GM23248 (cell line): Measurements from ENCODE around the gene TBC1D14. TPM values are rescaled to one million over a fixed set of nuclear protein-coding genes. Genes with fewer than 3 reads are reported as not detected.
"Not testable (repeated sequence)": the region's sequence is repeated elsewhere in the genome, so short reads cannot be mapped to it uniquely, and the experiment has no call there.

Source experiments
- DNase-seq: peaks from one replicate; pipeline ENCODE4 v3.0.0-alpha.2; 2015
- H2AFZ ChIP-seq: fragments of 200-600 bp; sonication (generic); 2 replicates; pipeline ENCODE4 v1.6.1; 2016; ENCODE audit warnings: antibody characterized with exemption
- H3F3A ChIP-seq: fragments of 200-600 bp; sonication (generic); 2 replicates; pipeline ENCODE4 v1.6.1; 2016; ENCODE audit warnings: mild to moderate bottlenecking, antibody characterized with exemption, mixed run types; ENCODE audit not compliant: insufficient read depth
- H3K27ac ChIP-seq: fragments of 200-600 bp; sonication (generic); 2 replicates; pipeline ENCODE4 v1.5.1; 2016; ENCODE audit warnings: mild to moderate bottlenecking
- H3K27me3 ChIP-seq: fragments of 200-600 bp; sonication (generic); replicated peaks from 2 replicates; pipeline ENCODE4 v1.6.1; 2016; ENCODE audit warnings: mild to moderate bottlenecking; ENCODE audit not compliant: insufficient read depth
- H3K36me3 ChIP-seq: fragments of 200-600 bp; sonication (generic); 2 replicates; pipeline ENCODE4 v1.6.1; 2016; ENCODE audit warnings: low read depth, mild to moderate bottlenecking
- H3K4me1 ChIP-seq: fragments of 200-600 bp; sonication (generic); 2 replicates; pipeline ENCODE4 v1.6.1; 2016; ENCODE audit warnings: mild to moderate bottlenecking; ENCODE audit not compliant: insufficient read depth
- H3K4me2 ChIP-seq: fragments of 200-600 bp; sonication (generic); one replicate; pipeline ENCODE4 v1.6.1; 2016; ENCODE audit warnings: mild to moderate bottlenecking; ENCODE audit not compliant: unreplicated experiment
- H3K4me3 ChIP-seq: fragments of 200-600 bp; sonication (generic); 2 replicates; pipeline ENCODE4 v1.5.1; 2016; ENCODE audit warnings: mild to moderate bottlenecking
- H3K79me2 ChIP-seq: fragments of 200-600 bp; sonication (generic); 2 replicates; pipeline ENCODE4 v1.6.1; 2016; ENCODE audit warnings: mild to moderate bottlenecking; ENCODE audit not compliant: insufficient read depth
- H3K9ac ChIP-seq: fragments of 200-600 bp; sonication (generic); 2 replicates; pipeline ENCODE4 v1.6.1; 2016; ENCODE audit warnings: mild to moderate bottlenecking
- H3K9me2 ChIP-seq: fragments of 200-600 bp; sonication (generic); 2 replicates; pipeline ENCODE4 v1.6.1; 2016; ENCODE audit warnings: mixed run types, mild to moderate bottlenecking, moderate library complexity; ENCODE audit not compliant: insufficient read depth
- H3K9me3 ChIP-seq: fragments of 200-600 bp; sonication (generic); one replicate; pipeline ENCODE4 v1.6.1; 2017; ENCODE audit warnings: low read depth
- H4K20me1 ChIP-seq: fragments of 200-600 bp; sonication (generic); 2 replicates; pipeline ENCODE4 v1.6.0; 2016; ENCODE audit not compliant: insufficient read depth
- EZH2 ChIP-seq: fragments of 200-600 bp; sonication (generic); IDR thresholded peaks from 2 replicates; pipeline ENCODE4 v1.6.1; 2018; ENCODE audit warnings: antibody characterized with exemption, mild to moderate bottlenecking; ENCODE audit not compliant: insufficient read depth, poor library complexity, severe bottlenecking
- EZH2phosphoT487 ChIP-seq: fragments of 200-600 bp; sonication (generic); IDR thresholded peaks from 2 replicates; pipeline ENCODE4 v1.6.1; 2018; ENCODE audit warnings: antibody characterized with exemption, moderate library complexity, mild to moderate bottlenecking, low read depth; ENCODE audit not compliant: insufficient read depth
- WGBS, 2 experiments: methylation state at CpG; one replicate each; pipeline ENCODE4 v1.1.6; 2015 to 2017; ENCODE audit warnings: low lambda C conversion rate in 2 of 2, low coverage in 1 of 2; ENCODE audit errors: missing lambda C conversion rate in 2 of 2; 5-methylcytosine and 5-hydroxymethylcytosine counted together
- in situ Hi-C: fragments of 300-500 bp; cut with MboI; formaldehyde crosslinking; loops from 2 replicates; pipeline ENCODE4 v1.15.0; 2020
- polyA plus RNA-seq: library from polyadenylated mRNA; unstranded; fragments of >200 nt; fragmentation: Nextera tagmentation; extraction: Ambion mirVana; gene quantifications from 2 replicates; pipeline ENCODE4 v1.2.1, GENCODE V29; 2016
- total RNA-seq: library from RNA; depleted of rRNA; stranded (reverse); fragments of >200 nt; shearing (Covaris generic); gene quantifications from 2 replicates; pipeline ENCODE4 v1.2.3, GENCODE V29; 2014; rRNA removed

Gene TBC1D14
- total and polyA plus RNA-seq, 2 experiments from 2014 or later, result 20.4 to 39.1 TPM

DNA sequence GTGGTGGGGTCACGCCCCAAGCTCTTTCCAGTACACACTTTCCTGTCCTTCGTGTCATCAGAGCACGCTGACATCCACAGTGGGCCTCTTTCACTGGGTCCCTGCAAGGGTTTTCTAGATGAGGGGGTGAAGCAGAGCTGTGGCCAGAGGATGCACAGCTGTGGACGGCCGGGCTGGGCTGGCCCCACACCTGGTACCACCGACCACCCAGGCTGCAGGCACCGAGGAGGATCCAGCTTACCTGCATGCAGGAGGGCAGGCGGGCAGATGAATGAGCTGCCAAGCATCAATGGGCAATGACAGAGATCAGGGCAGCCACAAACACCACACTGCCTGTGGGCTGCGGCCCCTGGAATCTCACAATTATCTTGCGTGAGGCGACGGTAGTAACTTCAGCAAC lies 167.7 kb downstream of the TBC1D14 start:
- no peaks in the 10 kb centered on the region for H3K79me2 ChIP-seq
- H3K4me3 ChIP-seq, result no peak overlapping the region
- H3K36me3 ChIP-seq, result no peaks in the 10 kb centered on the region
- no peaks in the 10 kb centered on the region for H3K4me1 ChIP-seq
- no peak overlapping the region for H3K9ac ChIP-seq
- no peak for TF ChIP-seq EZH2phosphoT487
- no peak for TF ChIP-seq EZH2
- peaks cover 16% of the 10 kb centered on the region for H3K27me3 ChIP-seq
- no peak overlapping the region for H2AFZ ChIP-seq
- in situ Hi-C loops, result loop anchor here (10.0 kb wide), 1 partner anchor 363 kb away; the partner anchor contains the start of gene BLOC1S4
- no peaks in the 10 kb centered on the region for H4K20me1 ChIP-seq
- H3K27ac ChIP-seq, result no peak overlapping the region
- DNase-seq, result no peak
- H3F3A ChIP-seq, result no peaks in the 10 kb centered on the region
- 76 to 90% methylated on average over 12 of the region's 12 CpGs for WGBS, 2 experiments
- H3K9me2 ChIP-seq, result no peaks in the 10 kb centered on the region
- H3K9me3 ChIP-seq, result no peaks in the 10 kb centered on the region
- H3K4me2 ChIP-seq, result no peak overlapping the region

DNA sequence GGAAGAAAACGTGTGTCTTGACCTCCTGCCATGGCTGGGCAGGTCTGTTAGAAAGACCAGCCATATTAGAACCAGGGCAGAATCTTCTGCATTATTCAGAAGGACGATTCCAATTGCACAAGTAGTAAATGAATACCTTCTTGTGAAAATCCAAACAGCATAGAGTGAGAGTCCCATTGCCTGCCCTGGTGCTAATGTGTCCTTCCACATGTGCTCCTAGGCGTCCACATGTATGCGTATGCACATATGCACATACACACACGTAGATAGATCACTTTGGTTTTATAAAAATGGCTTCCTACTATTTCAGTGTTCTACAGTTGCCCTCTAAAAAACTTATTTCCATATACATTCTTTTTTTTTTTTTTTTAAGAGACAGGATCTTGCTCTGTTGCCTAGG lies 168.4 kb downstream of the TBC1D14 start:
- in situ Hi-C loops, result loop anchor here (10.0 kb wide), 1 partner anchor 363 kb away; the partner anchor contains the start of gene BLOC1S4
- WGBS, 2 experiments, result 67 to 71% methylated on average over 5 of the region's 5 CpGs

DNA sequence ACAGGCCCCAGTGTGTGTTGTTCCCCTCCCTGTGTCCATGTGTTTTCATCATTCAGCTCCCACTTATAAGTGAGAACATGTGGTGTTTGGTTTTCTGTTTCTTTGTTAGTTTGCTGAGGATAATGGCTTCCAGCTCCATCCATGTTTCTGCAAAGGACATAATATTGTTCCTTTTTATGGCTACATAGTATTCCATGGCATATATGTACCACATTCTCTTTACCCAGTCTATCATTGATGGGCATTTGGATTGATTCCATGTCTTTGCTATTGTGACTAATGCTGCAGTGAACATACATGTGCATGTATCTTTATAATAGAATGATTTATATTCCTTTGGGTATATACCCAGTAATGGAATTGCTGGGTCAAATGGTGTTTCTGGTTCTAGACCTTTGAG lies 169.9 kb downstream of the TBC1D14 start:
- H3K9me3 ChIP-seq, H4K20me1 ChIP-seq, H3K9ac ChIP-seq, H3F3A ChIP-seq, H3K4me1 ChIP-seq, H3K79me2 ChIP-seq, DNase-seq, H2AFZ ChIP-seq, H3K27ac ChIP-seq, H3K9me2 ChIP-seq, H3K4me2 ChIP-seq, H3K36me3 ChIP-seq, H3K4me3 ChIP-seq: not testable (repeated sequence)
- H3K27me3 ChIP-seq, result peaks cover 35% of the 10 kb centered on the region
- in situ Hi-C loops, result loop anchor here (10.0 kb wide), 1 partner anchor 365 kb away; the partner anchor contains the start of gene BLOC1S4

More for the DNA sequence above, 168.4 kb downstream of the TBC1D14 start:
- H3F3A ChIP-seq, result no peaks in the 10 kb centered on the region
- no peaks in the 10 kb centered on the region for H3K36me3 ChIP-seq
- no peak overlapping the region for H3K4me2 ChIP-seq
- H3K27ac ChIP-seq, result no peak overlapping the region
- no peak for TF ChIP-seq EZH2
- TF ChIP-seq EZH2phosphoT487, result no peak
- peaks cover 22% of the 10 kb centered on the region for H3K27me3 ChIP-seq
- H4K20me1 ChIP-seq, result no peaks in the 10 kb centered on the region
- no peak overlapping the region for H2AFZ ChIP-seq
- H3K9me3 ChIP-seq, result no peaks in the 10 kb centered on the region
- no peak for DNase-seq
- no peak overlapping the region for H3K4me3 ChIP-seq
- H3K4me1 ChIP-seq, result no peaks in the 10 kb centered on the region
- no peak overlapping the region for H3K9ac ChIP-seq
- H3K79me2 ChIP-seq, result no peaks in the 10 kb centered on the region
- H3K9me2 ChIP-seq, result no peaks in the 10 kb centered on the region

DNA sequence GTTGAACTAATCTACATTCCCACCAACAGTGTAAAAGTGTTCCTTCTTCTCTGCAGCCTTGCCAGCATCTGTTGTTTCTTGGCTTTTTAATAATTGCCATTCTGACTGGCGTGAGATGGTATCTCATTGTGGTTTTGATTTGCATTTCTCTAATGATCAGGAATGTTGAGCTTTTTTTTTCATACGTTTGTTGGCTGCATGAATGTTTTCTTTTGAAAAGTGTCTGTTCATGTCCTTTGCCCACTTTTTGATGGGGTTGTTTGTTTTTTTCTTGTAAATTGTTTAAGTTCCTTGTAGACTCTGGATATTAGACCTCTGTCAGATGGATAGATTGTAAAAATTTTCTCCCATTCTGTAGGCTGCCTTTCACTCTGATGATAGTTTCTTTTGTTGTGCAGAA lies 170.3 kb downstream of the TBC1D14 start:
- peaks cover 39% of the 10 kb centered on the region for H3K27me3 ChIP-seq
- not testable (repeated sequence) for H4K20me1 ChIP-seq, H3K4me2 ChIP-seq, H3K4me3 ChIP-seq, H3K9ac ChIP-seq, H3K27ac ChIP-seq, H3K79me2 ChIP-seq, H3F3A ChIP-seq, H3K9me3 ChIP-seq, H3K36me3 ChIP-seq, DNase-seq, H2AFZ ChIP-seq, H3K4me1 ChIP-seq, H3K9me2 ChIP-seq
- 59% methylated on average over 2 of the region's 2 CpGs for WGBS, 2 experiments
- in situ Hi-C loops, result loop anchor here (10.0 kb wide), 1 partner anchor 365 kb away; the partner anchor contains the start of gene BLOC1S4

Other genes starting within 250 kb of the TBC1D14 start
- gene S100P, start 215.9 kb upstream of the TBC1D14 start, total RNA-seq, result 0.38 TPM in 1 of 2 replicates, not detected in the other
- gene S100P, start 215.9 kb upstream of the TBC1D14 start, polyA plus RNA-seq, result 0.80 TPM in 1 of 2 replicates, not detected in the other
- 44.1 and 62.6 TPM in 2 replicates for gene MRFAP1L1, start 200.0 kb upstream of the TBC1D14 start, total RNA-seq
- gene MRFAP1L1, start 200.0 kb upstream of the TBC1D14 start, polyA plus RNA-seq, result 43.9 and 46.1 TPM in 2 replicates
- gene BLOC1S4, start 193.7 kb upstream of the TBC1D14 start, total RNA-seq, result 22.9 and 27.3 TPM in 2 replicates
- gene BLOC1S4, start 193.7 kb upstream of the TBC1D14 start, polyA plus RNA-seq, result 22.7 and 23.3 TPM in 2 replicates
- gene KIAA0232, start 127.1 kb upstream of the TBC1D14 start, total RNA-seq, result 20.6 and 32.6 TPM in 2 replicates
- 20.7 and 21.7 TPM in 2 replicates for gene KIAA0232, start 127.1 kb upstream of the TBC1D14 start, polyA plus RNA-seq
- gene TADA2B, start 133.5 kb downstream of the TBC1D14 start, total RNA-seq, result 14.8 and 15.7 TPM in 2 replicates
- 2.2 and 2.4 TPM in 2 replicates for gene TADA2B, start 133.5 kb downstream of the TBC1D14 start, polyA plus RNA-seq
- 21.6 and 41.8 TPM in 2 replicates for gene GRPEL1, start 158.2 kb downstream of the TBC1D14 start, total RNA-seq
- 82.1 and 85.5 TPM in 2 replicates for gene GRPEL1, start 158.2 kb downstream of the TBC1D14 start, polyA plus RNA-seq